ENCODE data around the gene HMOX2.

Gene HMOX2

GRCh38 chr16:4475880-4476788 is at the start of gene HMOX2:
HMOX2 (plus strand) TSS chr16:4476398; CDS start chr16:4505525, 29,127 bp downstream.
- H3K4me3 Mint-ChIP-seq, result peak within 1 kb of the TSS; percentile 75
- peaks cover 18% of the 10 kb centered on the region for H3K36me3 Mint-ChIP-seq (ENCODE audit: low read depth)
- H3K27ac Mint-ChIP-seq, result peak within 1 kb of the TSS; percentile 93
- DNase-seq (ENCODE audit: low spot score), result peak; percentile 96
- no peaks in the 10 kb centered on the region for H3K27me3 Mint-ChIP-seq (ENCODE audit: low read depth)
- peaks cover 24% of the 10 kb centered on the region for H3K4me1 Mint-ChIP-seq (ENCODE audit: low read depth)
- H3K9me3 Mint-ChIP-seq, result no peaks in the 10 kb centered on the region

GRCh38 chr16:4426722-4427372 is 49.4 kb upstream of the HMOX2 start:
- Mint-ChIP-seq H3K4me3 (peak overlapping the region; percentile 98), H3K27ac (peak overlapping the region; percentile 100), H3K36me3 (ENCODE audit: low read depth) (peaks cover 26% of the 10 kb centered on the region), H3K9me3 (no peaks in the 10 kb centered on the region), H3K27me3 (ENCODE audit: low read depth) (peaks cover 2% of the 10 kb centered on the region), H3K4me1 (ENCODE audit: low read depth) (peaks cover 20% of the 10 kb centered on the region)
- no peak for DNase-seq (ENCODE audit: low spot score)

- H3K27ac Mint-ChIP-seq, result no peak overlapping the region
- H3K36me3 Mint-ChIP-seq (ENCODE audit: low read depth), result peaks cover 32% of the 10 kb centered on the region
- H3K4me1 Mint-ChIP-seq (ENCODE audit: low read depth), result peaks cover 20% of the 10 kb centered on the region
- peaks cover 2% of the 10 kb centered on the region for H3K27me3 Mint-ChIP-seq (ENCODE audit: low read depth)
- no peak for DNase-seq (ENCODE audit: low spot score)
- peak overlapping the region; percentile 38 for H3K4me3 Mint-ChIP-seq
- no peaks in the 10 kb centered on the region for H3K9me3 Mint-ChIP-seq
Observed at GRCh38 chr16:4428500-4428899, 47.7 kb upstream of the HMOX2 start.

- Mint-ChIP-seq H3K4me3 (no peak overlapping the region), H3K36me3 (ENCODE audit: low read depth) (peaks cover 45% of the 10 kb centered on the region), H3K27ac (no peak overlapping the region), H3K27me3 (ENCODE audit: low read depth) (peaks cover 2% of the 10 kb centered on the region), H3K9me3 (no peaks in the 10 kb centered on the region), H3K4me1 (ENCODE audit: low read depth) (peaks cover 15% of the 10 kb centered on the region)
- DNase-seq (ENCODE audit: low spot score), result no peak
Observed at GRCh38 chr16:4431023-4431422, 45.2 kb upstream of the HMOX2 start.

- H3K27ac Mint-ChIP-seq, result no peak overlapping the region
- DNase-seq (ENCODE audit: low spot score), result no peak
- peaks cover 46% of the 10 kb centered on the region for H3K36me3 Mint-ChIP-seq (ENCODE audit: low read depth)
- peaks cover 4% of the 10 kb centered on the region for H3K4me1 Mint-ChIP-seq (ENCODE audit: low read depth)
- no peaks in the 10 kb centered on the region for H3K9me3 Mint-ChIP-seq
- H3K27me3 Mint-ChIP-seq (ENCODE audit: low read depth), result no peaks in the 10 kb centered on the region
- H3K4me3 Mint-ChIP-seq, result no peak overlapping the region
Observed at GRCh38 chr16:4433228-4433627, 43.0 kb upstream of the HMOX2 start.

- Mint-ChIP-seq H3K27me3 (ENCODE audit: low read depth) (no peaks in the 10 kb centered on the region), H3K27ac (peak overlapping the region; percentile 8), H3K4me3 (no peak overlapping the region), H3K36me3 (ENCODE audit: low read depth) (peaks cover 46% of the 10 kb centered on the region), H3K4me1 (ENCODE audit: low read depth) (peaks cover 2% of the 10 kb centered on the region), H3K9me3 (no peaks in the 10 kb centered on the region)
- DNase-seq (ENCODE audit: low spot score), result no peak
Observed at GRCh38 chr16:4433914-4434787, 42.0 kb upstream of the HMOX2 start.

- peaks cover 2% of the 10 kb centered on the region for H3K4me1 Mint-ChIP-seq (ENCODE audit: low read depth)
- H3K27ac Mint-ChIP-seq, result no peak overlapping the region
- DNase-seq (ENCODE audit: low spot score), result no peak
- H3K9me3 Mint-ChIP-seq, result no peaks in the 10 kb centered on the region
- peaks cover 48% of the 10 kb centered on the region for H3K36me3 Mint-ChIP-seq (ENCODE audit: low read depth)
- H3K4me3 Mint-ChIP-seq, result no peak overlapping the region
- H3K27me3 Mint-ChIP-seq (ENCODE audit: low read depth), result no peaks in the 10 kb centered on the region
Observed at GRCh38 chr16:4435337-4436067, 40.7 kb upstream of the HMOX2 start.

- DNase-seq (ENCODE audit: low spot score), result no peak
- Mint-ChIP-seq H3K4me1 (ENCODE audit: low read depth) (peaks cover 2% of the 10 kb centered on the region), H3K4me3 (no peak overlapping the region), H3K9me3 (no peaks in the 10 kb centered on the region), H3K36me3 (ENCODE audit: low read depth) (peaks cover 55% of the 10 kb centered on the region), H3K27me3 (ENCODE audit: low read depth) (no peaks in the 10 kb centered on the region), H3K27ac (no peak overlapping the region)
Observed at GRCh38 chr16:4437366-4437765, 38.8 kb upstream of the HMOX2 start.

- no peak overlapping the region for H3K4me3 Mint-ChIP-seq
- no peaks in the 10 kb centered on the region for H3K9me3 Mint-ChIP-seq
- peaks cover 62% of the 10 kb centered on the region for H3K36me3 Mint-ChIP-seq (ENCODE audit: low read depth)
- no peak overlapping the region for H3K27ac Mint-ChIP-seq
- H3K27me3 Mint-ChIP-seq (ENCODE audit: low read depth), result no peaks in the 10 kb centered on the region
- no peak for DNase-seq (ENCODE audit: low spot score)
- H3K4me1 Mint-ChIP-seq (ENCODE audit: low read depth), result no peaks in the 10 kb centered on the region
Observed at GRCh38 chr16:4442371-4442770, 33.8 kb upstream of the HMOX2 start.

- H3K4me3 Mint-ChIP-seq, result no peak overlapping the region
- DNase-seq (ENCODE audit: low spot score), result no peak
- H3K9me3 Mint-ChIP-seq, result no peaks in the 10 kb centered on the region
- peak overlapping the region; percentile 27 for H3K27ac Mint-ChIP-seq
- H3K27me3 Mint-ChIP-seq (ENCODE audit: low read depth), result no peaks in the 10 kb centered on the region
- H3K4me1 Mint-ChIP-seq (ENCODE audit: low read depth), result no peaks in the 10 kb centered on the region
- peaks cover 61% of the 10 kb centered on the region for H3K36me3 Mint-ChIP-seq (ENCODE audit: low read depth)
Observed at GRCh38 chr16:4443271-4443670, 32.9 kb upstream of the HMOX2 start.

GRCh38 chr16:4443986-4444385 is 32.2 kb upstream of the HMOX2 start:
- Mint-ChIP-seq H3K9me3 (no peaks in the 10 kb centered on the region), H3K36me3 (ENCODE audit: low read depth) (peaks cover 61% of the 10 kb centered on the region), H3K4me1 (ENCODE audit: low read depth) (no peaks in the 10 kb centered on the region), H3K27me3 (ENCODE audit: low read depth) (no peaks in the 10 kb centered on the region), H3K4me3 (no peak overlapping the region), H3K27ac (no peak overlapping the region)
- no peak for DNase-seq (ENCODE audit: low spot score)

GRCh38 chr16:4450430-4450829 is 25.8 kb upstream of the HMOX2 start:
- H3K9me3 Mint-ChIP-seq, result no peaks in the 10 kb centered on the region
- no peaks in the 10 kb centered on the region for H3K4me1 Mint-ChIP-seq (ENCODE audit: low read depth)
- no peak for DNase-seq (ENCODE audit: low spot score)
- H3K27ac Mint-ChIP-seq, result no peak overlapping the region
- H3K4me3 Mint-ChIP-seq, result no peak overlapping the region
- H3K27me3 Mint-ChIP-seq (ENCODE audit: low read depth), result no peaks in the 10 kb centered on the region
- peaks cover 40% of the 10 kb centered on the region for H3K36me3 Mint-ChIP-seq (ENCODE audit: low read depth)

- Mint-ChIP-seq H3K27me3 (ENCODE audit: low read depth) (no peaks in the 10 kb centered on the region), H3K36me3 (ENCODE audit: low read depth) (peaks cover 42% of the 10 kb centered on the region), H3K4me3 (no peak overlapping the region), H3K9me3 (no peaks in the 10 kb centered on the region), H3K27ac (no peak overlapping the region), H3K4me1 (ENCODE audit: low read depth) (no peaks in the 10 kb centered on the region)
- DNase-seq (ENCODE audit: low spot score), result no peak
Observed at GRCh38 chr16:4450931-4451519, 25.2 kb upstream of the HMOX2 start.
